VCaP (cell line): ENCODE measurements around the gene POLE4.

Source experiments
- H3K27ac ChIP-seq: fragments of 450-650 bp; 2 replicates; pipeline ENCODE4 v1.5.1; 2017
- CTCF ChIP-seq: fragments of 450-650 bp; conservative IDR thresholded peaks from 2 replicates; pipeline ENCODE4 v1.5.1; 2017; ENCODE audit warnings: mild to moderate bottlenecking, moderate library complexity

The POLE4 gene

GRCh38 chr2:74942263-74942662, 16.2 kb upstream of the POLE4 start:
- no peak overlapping the region for H3K27ac ChIP-seq
- TF ChIP-seq CTCF: no peak

DNA sequence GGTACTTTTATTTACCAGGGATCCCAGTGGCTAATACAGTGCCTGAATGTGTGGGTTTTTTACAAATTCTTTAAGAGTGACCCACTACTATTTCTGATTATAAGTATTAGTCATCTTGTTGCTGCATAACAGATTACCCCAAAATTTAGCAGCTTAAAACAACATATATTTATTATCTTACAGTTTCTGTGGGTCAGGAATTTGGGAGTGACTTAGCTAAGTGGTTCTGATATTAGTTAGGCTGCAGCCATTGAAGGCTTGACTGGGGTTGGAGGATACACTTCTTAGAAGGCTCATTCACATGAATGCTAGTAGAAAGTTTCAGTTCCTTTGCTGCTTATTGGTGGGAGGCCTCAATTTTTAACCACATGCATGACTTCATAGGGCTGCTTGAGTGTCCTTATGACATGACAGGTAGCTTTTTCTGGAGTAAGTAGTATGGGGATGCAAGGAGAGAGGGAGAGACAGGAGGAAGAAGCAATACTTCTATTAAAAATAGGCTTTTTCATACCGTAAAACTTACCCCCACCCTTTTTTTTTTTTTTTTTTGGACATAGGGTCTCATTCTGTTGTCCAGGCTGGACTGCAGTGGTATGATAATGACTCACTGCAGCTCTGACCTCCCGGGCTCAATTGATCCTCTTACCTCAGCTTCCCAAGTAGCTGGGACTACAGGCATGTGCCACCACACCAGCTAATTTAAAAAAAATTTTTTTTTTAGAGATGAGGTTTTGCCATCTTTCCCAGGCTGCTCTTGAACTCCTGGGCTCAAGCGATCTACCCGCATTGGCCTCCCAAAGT, 13.3 kb upstream of the POLE4 start:
- no peak overlapping the region for H3K27ac ChIP-seq
- no peak for TF ChIP-seq CTCF

- TF ChIP-seq CTCF: no peak
- no peak overlapping the region for H3K27ac ChIP-seq
Observed at GRCh38 chr2:74945788-74946331, 12.6 kb upstream of the POLE4 start.

DNA sequence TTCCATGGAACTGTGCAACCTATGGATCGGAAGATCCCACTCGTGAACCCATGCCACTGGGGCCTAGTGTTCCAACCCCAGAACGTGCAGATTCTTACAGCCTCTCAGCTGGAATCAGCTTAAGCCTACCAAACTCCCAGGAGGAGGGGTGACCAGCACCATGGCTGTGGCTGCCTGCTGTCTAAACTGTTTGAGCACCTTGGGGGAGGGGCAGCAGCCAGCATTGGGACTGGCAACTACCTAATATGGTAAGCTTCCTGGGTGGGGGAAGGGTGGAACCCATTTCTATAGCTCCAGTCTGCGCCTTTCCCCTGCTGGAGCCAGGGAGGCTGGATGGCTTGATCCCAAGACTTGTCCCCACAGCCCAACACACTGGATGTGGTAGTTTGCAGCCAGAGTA, 10.7 kb upstream of the POLE4 start:
- no peak for TF ChIP-seq CTCF
- no peak overlapping the region for H3K27ac ChIP-seq

- TF ChIP-seq CTCF: no peak
- no peak overlapping the region for H3K27ac ChIP-seq
Observed at GRCh38 chr2:74948779-74949178, 9.7 kb upstream of the POLE4 start.

DNA sequence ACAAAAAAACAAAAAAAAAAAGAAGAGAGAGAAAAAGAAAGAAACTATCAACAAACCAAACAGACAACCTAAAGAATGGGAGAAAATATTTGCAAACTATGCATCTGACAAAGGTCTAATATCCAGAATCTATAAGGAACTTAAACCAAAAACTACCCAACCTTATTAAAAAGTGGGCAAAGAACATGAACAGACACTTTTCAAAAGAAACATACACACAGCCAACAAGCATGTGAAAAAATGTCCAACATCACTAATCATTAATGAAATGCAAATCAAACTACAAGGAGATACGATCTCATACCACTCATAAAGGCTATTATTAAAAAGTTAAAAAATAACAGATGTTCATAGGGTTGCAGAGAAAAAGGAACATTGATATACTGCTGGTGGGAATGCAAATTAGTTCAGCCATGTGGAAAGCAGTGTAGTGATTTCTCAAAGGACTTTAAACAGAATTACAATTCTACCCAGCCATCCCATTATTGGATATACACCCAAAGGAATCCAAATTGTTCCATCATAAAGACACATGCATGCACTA, 7.2 kb upstream of the POLE4 start:
- H3K27ac ChIP-seq: no peak overlapping the region
- no peak for TF ChIP-seq CTCF

- no peak overlapping the region for H3K27ac ChIP-seq
- TF ChIP-seq CTCF: no peak
Observed at GRCh38 chr2:74952575-74952974, 5.9 kb upstream of the POLE4 start.
